Astrocyte (in vitro differentiated cells and primary cell): ENCODE data around the gene BICRA. TPM values are rescaled to one million over a fixed set of nuclear protein-coding genes. Genes with fewer than 3 reads are reported as not detected.
A peak's percentile ranks its signal among the peaks of the same experiment; 100 is the strongest.

Experiments
- DNase-seq: peaks from one replicate; pipeline ENCODE4 v3.0.0-alpha.2; 2010; ENCODE audit warnings: low read depth
- FAIRE-seq: peaks from 2 replicates; lab custom pipeline; 2011; peaks lifted over from hg19 to GRCh38; lab: Jason Lieb, UNC
- H2AFZ ChIP-seq: 2 replicates; pipeline ENCODE4 v1.6.0; 2012; ENCODE audit warnings: low read depth, low read length, inconsistent platforms
- H3K27ac ChIP-seq: 2 replicates; pipeline ENCODE4 v1.5.1; 2011; ENCODE audit warnings: low read depth, low read length, inconsistent platforms
- H3K27me3 ChIP-seq: 2 replicates; pipeline ENCODE4 v1.6.0; 2011; ENCODE audit warnings: low read length, inconsistent platforms; ENCODE audit not compliant: insufficient read depth
- H3K36me3 ChIP-seq: 2 replicates; pipeline ENCODE4 v1.5.1; 2011; ENCODE audit warnings: low read length, inconsistent platforms; ENCODE audit not compliant: insufficient read depth
- H3K4me1 ChIP-seq: 2 replicates; pipeline ENCODE4 v1.5.1; 2011; ENCODE audit warnings: low read length, inconsistent platforms; ENCODE audit not compliant: insufficient read depth
- H3K4me2 ChIP-seq: 2 replicates; pipeline ENCODE4 v1.6.0; 2012; ENCODE audit warnings: low read length, inconsistent platforms
- H3K4me3 ChIP-seq: 2 replicates; pipeline ENCODE4 v1.5.1; 2011; ENCODE audit warnings: low read depth, mild to moderate bottlenecking, low read length, inconsistent platforms; ENCODE audit not compliant: insufficient read depth
- H3K79me2 ChIP-seq: 2 replicates; pipeline ENCODE4 v1.6.0; 2012; ENCODE audit warnings: mild to moderate bottlenecking, low read length, inconsistent platforms; ENCODE audit not compliant: insufficient read depth
- H3K9ac ChIP-seq: 2 replicates; pipeline ENCODE4 v1.6.0; 2012; ENCODE audit warnings: mild to moderate bottlenecking, low read length, inconsistent platforms
- H3K9me3 ChIP-seq: 2 replicates; pipeline ENCODE4 v1.5.1; 2012; ENCODE audit warnings: low read depth, mild to moderate bottlenecking, low read length, inconsistent platforms; ENCODE audit not compliant: insufficient read depth
- H4K20me1 ChIP-seq: 2 replicates; pipeline ENCODE4 v1.6.0; 2012; ENCODE audit warnings: low read length, inconsistent platforms; ENCODE audit not compliant: insufficient read depth
- H3K27ac Mint-ChIP-seq: one replicate; pipeline ENCODE4 v1.8.0; 2021; ENCODE audit warnings: mild to moderate bottlenecking, mixed read lengths; ENCODE audit not compliant: unreplicated experiment
- H3K27me3 Mint-ChIP-seq: one replicate; pipeline ENCODE4 v1.8.0; 2021; ENCODE audit warnings: low read depth, mixed read lengths; ENCODE audit not compliant: unreplicated experiment
- H3K36me3 Mint-ChIP-seq: one replicate; pipeline ENCODE4 v1.8.0; 2021; ENCODE audit warnings: low read depth, mixed read lengths; ENCODE audit not compliant: unreplicated experiment
- H3K4me1 Mint-ChIP-seq: one replicate; pipeline ENCODE4 v1.8.0; 2021; ENCODE audit warnings: low read depth, mixed read lengths; ENCODE audit not compliant: unreplicated experiment
- H3K4me3 Mint-ChIP-seq: one replicate; pipeline ENCODE4 v1.8.0; 2021; ENCODE audit warnings: mild to moderate bottlenecking, moderate library complexity, mixed read lengths; ENCODE audit not compliant: unreplicated experiment
- H3K9me3 Mint-ChIP-seq: one replicate; pipeline ENCODE4 v1.8.0; 2021; ENCODE audit warnings: mild to moderate bottlenecking, mixed read lengths; ENCODE audit not compliant: unreplicated experiment
- EZH2 ChIP-seq: IDR thresholded peaks from 2 replicates; pipeline ENCODE4 v1.6.1; 2012; ENCODE audit warnings: mild to moderate bottlenecking, low read length, inconsistent platforms; ENCODE audit not compliant: insufficient read depth
- total RNA-seq: library from RNA; stranded (reverse); gene quantifications from 2 replicates; pipeline ENCODE4 v1.2.1, GENCODE V29; 2021
- TF ChIP-seq, protein P1 (sequence below): IDR thresholded peaks from 2 replicates; pipeline ENCODE4 v1.5.1; 2011; ENCODE audit warnings: low read depth, mild to moderate bottlenecking, inconsistent platforms, low read length, moderate library complexity; ENCODE audit not compliant: insufficient read depth

BICRA gene
- total RNA-seq, 1 donor from 2014 or later, result 20.7 TPM

DNA sequence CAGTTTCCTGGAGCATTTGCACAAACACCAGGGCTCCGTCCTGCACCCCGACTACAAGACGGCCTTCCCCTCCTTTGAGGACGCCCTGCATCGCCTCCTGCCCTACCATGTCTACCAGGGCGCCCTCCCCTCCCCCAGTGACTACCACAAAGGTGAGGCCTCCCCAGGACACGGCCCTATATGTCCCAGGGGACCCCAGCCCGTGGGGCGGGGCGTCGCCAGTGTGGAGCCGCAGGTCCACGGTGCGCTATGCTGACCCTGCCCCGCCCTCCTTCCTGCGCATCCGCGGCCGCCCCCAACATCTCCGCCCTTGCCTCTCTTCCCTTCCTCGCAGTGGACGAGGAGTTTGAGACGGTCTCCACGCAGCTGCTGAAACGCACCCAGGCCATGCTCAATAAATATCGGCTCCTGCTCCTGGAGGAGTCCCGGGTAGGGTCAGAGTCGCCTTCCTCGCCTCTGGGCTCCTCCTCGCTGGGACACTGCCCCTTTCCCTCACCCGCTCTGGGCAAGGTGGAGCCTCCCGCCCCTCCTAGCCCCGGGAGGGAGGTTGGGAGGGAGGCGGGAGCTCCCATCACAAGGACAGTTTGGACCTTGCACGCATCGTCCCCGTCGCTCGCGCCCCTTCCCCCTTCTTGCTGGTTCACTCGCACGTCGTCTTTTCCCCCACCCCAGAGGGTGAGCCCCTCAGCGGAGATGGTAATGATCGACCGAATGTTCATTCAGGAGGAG, 89.9 kb downstream of the BICRA start:
- no peak for DNase-seq
- Mint-ChIP-seq H3K4me1 (no peaks in the 10 kb centered on the region), H3K27ac (no peak overlapping the region), H3K4me3 (no peak overlapping the region), H3K27me3 (no peaks in the 10 kb centered on the region), H3K9me3 (no peaks in the 10 kb centered on the region), H3K36me3 (peaks cover 3% of the 10 kb centered on the region)
- Histone ChIP-seq H3K9ac (no peak overlapping the region), H3K4me3 (no peak overlapping the region), H3K4me2 (no peak overlapping the region), H3K9me3 (no peaks in the 10 kb centered on the region), H3K4me1 (peaks cover 6% of the 10 kb centered on the region), H3K79me2 (no peaks in the 10 kb centered on the region), H3K27ac (no peak overlapping the region), H2AFZ (no peak overlapping the region), H4K20me1 (peaks cover 38% of the 10 kb centered on the region), H3K36me3 (peaks cover 9% of the 10 kb centered on the region), H3K27me3 (no peaks in the 10 kb centered on the region)
- TF ChIP-seq EZH2, result no peak
- TF ChIP-seq, protein P1, sequence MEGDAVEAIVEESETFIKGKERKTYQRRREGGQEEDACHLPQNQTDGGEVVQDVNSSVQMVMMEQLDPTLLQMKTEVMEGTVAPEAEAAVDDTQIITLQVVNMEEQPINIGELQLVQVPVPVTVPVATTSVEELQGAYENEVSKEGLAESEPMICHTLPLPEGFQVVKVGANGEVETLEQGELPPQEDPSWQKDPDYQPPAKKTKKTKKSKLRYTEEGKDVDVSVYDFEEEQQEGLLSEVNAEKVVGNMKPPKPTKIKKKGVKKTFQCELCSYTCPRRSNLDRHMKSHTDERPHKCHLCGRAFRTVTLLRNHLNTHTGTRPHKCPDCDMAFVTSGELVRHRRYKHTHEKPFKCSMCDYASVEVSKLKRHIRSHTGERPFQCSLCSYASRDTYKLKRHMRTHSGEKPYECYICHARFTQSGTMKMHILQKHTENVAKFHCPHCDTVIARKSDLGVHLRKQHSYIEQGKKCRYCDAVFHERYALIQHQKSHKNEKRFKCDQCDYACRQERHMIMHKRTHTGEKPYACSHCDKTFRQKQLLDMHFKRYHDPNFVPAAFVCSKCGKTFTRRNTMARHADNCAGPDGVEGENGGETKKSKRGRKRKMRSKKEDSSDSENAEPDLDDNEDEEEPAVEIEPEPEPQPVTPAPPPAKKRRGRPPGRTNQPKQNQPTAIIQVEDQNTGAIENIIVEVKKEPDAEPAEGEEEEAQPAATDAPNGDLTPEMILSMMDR, result no peak
- FAIRE-seq, result no peak

DNA sequence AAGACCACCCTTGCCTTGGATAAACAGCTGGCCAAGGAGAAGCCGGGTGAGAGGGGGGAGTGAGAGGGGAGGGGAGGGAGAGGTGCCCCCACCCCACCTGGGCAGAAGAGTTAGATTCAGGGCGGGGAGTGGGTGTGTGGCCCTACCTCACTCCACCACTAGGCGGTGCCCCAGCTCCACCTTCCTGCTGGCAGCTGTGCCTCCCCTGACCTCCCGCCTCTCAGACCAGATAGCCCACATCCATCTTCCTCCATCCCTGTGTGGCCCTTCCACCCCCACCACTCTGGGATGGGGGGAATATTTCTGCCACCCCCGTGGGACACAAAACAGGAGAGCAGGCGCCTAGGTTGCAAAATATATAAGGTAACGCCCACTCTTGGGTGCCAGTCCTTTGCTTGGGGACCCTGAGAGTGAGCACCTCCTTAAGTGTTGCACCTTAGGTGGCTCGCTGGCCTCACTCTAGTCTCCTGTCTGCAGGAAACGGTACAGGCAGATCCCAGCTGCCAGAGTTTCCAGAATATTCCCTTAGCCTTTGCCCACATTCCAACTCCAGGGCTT, 90.5 kb downstream of the BICRA start:
- Mint-ChIP-seq H3K9me3 (no peaks in the 10 kb centered on the region), H3K4me1 (no peaks in the 10 kb centered on the region), H3K36me3 (peaks cover 7% of the 10 kb centered on the region), H3K27me3 (no peaks in the 10 kb centered on the region), H3K4me3 (no peak overlapping the region), H3K27ac (no peak overlapping the region)
- no peaks in the 10 kb centered on the region for H3K27me3 ChIP-seq
- TF ChIP-seq, protein P1, result peak; percentile 57
- TF ChIP-seq EZH2, result no peak
- H4K20me1 ChIP-seq, result peaks cover 42% of the 10 kb centered on the region
- no peak for DNase-seq
- H3K4me3 ChIP-seq, result no peak overlapping the region
- no peaks in the 10 kb centered on the region for H3K9me3 ChIP-seq
- no peak overlapping the region for H3K9ac ChIP-seq
- H3K27ac ChIP-seq, result no peak overlapping the region
- no peaks in the 10 kb centered on the region for H3K79me2 ChIP-seq
- no peak overlapping the region for H2AFZ ChIP-seq
- peaks cover 11% of the 10 kb centered on the region for H3K4me1 ChIP-seq
- H3K4me2 ChIP-seq, result no peak overlapping the region
- H3K36me3 ChIP-seq, result peaks cover 9% of the 10 kb centered on the region
- FAIRE-seq, result no peak
